NCI-H1436 (cell line): Measurements from ENCODE around the gene CBFA2T3.
"Not testable (repeated sequence)": the region's sequence is repeated elsewhere in the genome, so short reads cannot be mapped to it uniquely, and the experiment has no call there.

Experiments used
- DNase-seq: peaks from one replicate; lab custom pipeline; 2025; lab: John Stamatoyannopoulos, UW

CBFA2T3 gene

GRCh38 chr16:88908307-88908706 is 68.7 kb downstream of the CBFA2T3 start:
- DNase-seq, result no peak

GRCh38 chr16:88907768-88908167 is 69.2 kb downstream of the CBFA2T3 start:
- no peak for DNase-seq

- no peak for DNase-seq
Measured at GRCh38 chr16:88906535-88907105, 70.4 kb downstream of the CBFA2T3 start.

- DNase-seq, result no peak
Measured at GRCh38 chr16:88906020-88906419, 71.0 kb downstream of the CBFA2T3 start.

DNA sequence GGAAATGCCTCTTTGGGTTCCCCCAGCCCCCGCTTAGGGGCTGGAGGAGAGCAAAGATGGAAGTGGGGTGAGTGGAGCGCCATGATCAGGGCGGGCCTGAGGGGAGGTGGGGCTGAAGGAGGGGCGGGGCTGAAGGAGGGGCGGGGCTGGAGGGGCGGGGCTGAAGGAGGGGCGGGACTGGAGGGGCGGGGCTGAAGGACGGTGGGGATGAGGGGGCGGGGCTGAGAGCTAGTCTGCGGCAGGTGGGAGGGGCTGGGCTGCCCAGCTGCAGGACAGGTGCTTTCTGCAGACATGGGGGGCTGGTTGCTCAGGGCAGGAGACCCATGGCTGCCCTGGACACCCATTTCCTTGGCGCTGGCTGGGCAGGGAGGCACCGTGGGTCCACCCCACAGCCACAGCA is 71.4 kb downstream of the CBFA2T3 start:
- peak; percentile 27 for DNase-seq

DNA sequence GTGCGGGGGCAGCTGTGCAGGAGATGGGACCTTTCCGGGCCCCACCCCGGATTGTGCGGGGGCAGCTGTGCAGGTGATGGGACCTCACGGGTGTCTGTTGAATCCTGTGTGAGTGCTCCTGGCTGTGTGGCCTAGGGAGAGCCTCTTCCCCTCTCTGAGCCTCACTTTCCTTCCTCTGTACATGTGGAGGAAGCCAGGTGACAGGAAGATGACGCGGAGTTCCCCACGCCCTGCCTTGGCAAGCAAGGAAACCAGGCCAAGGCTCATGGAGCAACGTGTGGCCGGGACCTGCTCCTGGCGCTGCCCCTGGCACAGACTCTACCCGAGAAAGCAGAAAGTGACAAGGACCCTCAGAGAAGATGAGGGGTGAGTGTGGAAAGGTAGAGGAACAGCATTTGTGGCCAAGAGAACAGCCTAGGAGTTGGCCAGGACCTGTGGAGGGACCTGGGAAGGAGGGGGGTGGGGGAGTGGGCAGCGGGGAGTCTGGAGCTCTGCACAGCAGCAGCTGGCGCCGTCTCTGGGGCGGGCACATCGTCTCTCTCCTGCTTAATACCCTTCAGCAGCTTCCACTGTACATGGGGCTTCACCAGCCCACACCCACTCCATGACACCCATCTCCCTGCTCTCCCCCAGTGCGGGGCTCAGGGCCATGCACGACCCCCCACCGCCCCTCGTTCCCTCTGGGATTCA is 72.2 kb downstream of the CBFA2T3 start:
- DNase-seq, result no peak

DNA sequence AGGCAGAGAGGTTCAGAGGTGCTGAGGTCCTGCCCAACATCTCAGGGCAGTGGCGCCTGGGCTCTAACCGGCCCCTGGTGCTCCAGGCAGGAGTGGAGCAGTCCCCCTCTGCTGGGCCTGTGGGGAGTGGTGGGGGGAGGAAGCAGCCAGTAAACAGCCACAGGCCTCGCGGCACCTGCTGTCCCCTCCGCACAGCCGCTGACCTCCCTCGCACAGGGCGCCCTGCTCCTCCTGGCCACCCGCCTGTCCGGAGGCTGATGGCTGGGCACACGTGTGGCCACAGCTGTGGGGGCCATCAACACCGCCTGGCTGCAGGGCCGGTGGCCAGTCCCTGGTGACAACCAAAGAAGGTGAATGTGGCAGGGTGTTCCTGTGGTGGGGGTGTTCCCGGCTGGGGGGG is 73.7 kb downstream of the CBFA2T3 start:
- no peak for DNase-seq

DNA sequence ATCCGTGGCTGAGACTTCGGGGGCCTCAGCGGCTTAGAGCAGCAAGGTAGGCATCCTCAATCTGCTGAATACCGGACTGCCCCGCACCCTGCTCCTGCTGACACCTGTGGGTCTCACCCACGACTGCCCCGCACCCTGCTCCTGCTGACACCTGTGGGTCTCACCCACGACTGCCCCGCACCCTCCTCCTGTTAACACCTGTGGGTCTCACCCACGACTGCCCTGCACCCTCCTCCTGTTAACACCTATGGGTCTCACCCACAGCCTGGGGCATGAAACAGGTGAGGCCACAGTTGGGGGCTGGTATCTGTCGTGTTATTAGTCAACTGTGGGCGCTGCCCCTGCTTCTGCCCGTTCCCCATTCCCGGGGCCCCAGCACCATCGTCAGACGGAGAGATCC is 74.3 kb downstream of the CBFA2T3 start:
- DNase-seq, result no peak

DNA sequence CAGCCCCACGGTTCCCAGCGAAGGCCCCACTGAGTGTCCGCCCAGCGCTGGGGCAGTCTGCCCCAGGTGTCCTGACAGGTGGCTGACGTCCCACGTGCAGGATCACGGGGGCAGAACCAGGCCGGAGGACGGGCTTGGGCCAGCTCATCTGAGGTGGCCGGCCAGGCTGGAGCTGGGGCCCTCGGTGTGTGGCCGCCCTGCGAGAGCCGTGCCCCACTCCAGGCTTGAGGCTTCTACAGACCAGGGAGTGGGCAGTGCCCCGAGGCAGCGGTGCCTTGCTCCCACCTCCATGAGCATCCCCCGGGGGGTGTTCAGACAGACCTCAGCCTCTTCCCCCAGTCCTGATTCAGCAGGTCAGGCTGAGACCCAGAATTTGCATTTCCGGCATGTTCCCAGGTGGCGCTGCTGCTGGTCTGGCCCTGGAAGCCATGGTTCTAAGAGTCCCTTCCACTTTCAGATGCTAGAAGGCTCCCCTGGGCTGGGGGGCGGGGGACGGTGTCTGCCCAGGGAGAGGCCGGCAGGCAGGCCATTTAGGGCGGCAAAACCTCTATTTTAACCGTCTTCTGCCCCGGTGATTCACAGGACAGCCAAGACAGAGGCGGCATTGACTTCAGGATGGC is 75.2 kb downstream of the CBFA2T3 start:
- DNase-seq, result no peak

GRCh38 chr16:88900662-88901052 is 76.3 kb downstream of the CBFA2T3 start:
- DNase-seq, result no peak

DNA sequence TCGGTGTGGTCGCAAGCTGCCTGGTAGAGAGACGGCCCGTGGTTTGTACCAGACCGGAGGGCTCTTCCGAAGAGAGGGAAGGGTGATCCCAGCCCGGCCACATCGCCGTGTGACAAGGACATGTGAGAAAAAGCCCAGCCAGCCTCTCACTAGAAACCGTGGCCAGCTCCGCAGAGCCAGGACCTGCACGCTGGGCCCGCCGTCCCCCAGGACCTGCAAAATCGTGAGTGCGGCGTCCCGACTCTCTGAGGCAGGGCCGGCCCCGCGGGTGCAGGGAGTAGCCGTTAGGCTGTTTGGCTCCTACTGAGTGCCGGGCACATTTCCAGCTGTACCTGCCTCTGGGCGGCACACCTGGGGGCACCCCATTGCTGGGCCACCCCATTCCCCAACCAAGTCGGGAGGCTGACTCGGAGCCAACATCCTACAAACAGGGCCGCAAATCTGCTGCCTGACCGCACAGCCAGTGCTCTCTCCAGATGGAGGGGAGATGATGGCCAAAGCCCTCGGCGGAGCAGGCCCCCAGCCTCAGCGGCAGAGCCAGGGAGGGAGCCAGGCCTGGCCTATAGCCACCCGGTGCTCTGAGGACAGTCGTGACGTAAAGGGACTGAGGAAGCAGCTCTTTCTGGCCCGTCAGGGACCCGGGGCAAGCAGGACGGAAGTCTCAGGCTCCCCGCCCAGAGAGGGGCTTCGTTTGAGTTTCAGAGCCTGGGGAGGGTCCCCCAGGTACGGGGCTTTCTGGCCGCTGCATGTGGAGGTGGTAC is 76.9 kb downstream of the CBFA2T3 start:
- DNase-seq, result no peak

DNA sequence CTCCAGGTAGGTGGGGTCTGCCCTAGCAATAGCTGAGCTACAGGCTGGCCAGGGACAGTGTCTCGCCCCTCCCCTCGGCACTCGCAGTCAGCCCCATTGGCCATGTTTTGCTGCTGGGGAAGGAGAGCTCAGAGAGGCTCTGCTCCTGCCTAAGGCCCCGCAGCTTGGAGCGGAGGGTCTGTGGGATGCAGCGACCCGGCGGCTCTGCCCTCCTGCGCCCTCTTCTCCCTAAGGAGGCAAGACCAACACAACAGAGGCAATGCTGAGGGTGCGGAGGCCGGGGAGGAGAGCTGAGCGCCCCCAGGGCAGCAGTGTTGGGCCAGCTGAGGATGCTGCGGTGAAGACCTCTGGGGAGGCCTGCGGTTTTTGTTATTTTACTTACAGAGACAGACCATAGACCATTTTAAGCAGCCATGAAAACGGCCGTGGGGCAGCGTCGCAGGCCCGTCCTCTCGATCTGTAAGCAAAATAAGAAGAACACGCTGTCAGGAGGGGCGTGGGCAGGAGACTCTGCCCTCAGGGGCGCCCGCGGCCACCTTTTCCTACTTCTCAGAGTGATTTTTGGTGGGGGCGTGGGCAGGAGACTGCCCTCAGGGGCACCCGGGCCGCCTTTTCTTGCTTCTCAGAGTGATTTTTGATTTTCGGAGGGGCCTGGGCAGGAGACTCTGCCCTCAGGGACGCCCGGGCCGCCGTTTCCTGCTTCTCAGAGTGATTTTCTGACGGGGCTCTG is 79.1 kb downstream of the CBFA2T3 start:
- no peak for DNase-seq

DNA sequence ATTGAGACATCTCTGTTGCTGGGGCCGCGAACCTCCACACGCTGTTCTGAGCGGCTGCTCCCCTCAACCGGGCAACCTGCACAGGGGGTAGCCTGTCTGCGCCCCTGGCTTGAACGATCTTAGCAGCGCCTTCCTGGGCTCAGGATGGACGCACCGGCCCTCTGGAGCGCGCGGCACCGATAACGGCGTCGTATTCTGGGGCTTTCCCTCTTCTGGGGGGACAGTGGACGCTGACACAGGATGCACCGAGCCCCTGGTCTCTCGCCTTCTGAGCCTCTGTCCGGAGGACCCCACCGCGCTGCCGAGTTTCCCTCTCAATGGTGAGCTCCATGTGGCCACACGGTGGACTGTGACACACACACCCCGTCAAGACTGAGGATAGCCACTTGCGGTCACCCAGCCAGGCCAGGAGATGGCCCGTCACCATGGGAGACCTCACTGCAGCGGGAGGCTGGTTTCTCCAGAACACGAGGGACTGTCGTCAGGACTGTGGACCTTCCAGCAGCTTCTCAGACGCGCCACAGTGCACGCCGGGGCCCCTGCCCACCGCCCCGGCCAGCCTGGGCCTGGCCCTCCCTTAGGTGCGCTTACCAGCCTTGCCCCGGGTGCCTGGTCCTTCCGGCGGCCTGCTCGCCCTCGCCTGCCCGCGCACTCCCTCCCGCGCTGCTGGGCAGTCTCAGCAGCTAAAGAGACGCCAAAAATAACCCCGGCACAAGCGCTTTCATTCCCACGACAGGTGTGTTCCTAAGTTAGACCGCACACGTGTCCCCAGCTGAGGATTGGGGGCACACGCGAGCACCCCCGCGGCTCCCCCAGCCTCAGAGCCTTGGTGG is 80.6 kb downstream of the CBFA2T3 start:
- no peak for DNase-seq

DNA sequence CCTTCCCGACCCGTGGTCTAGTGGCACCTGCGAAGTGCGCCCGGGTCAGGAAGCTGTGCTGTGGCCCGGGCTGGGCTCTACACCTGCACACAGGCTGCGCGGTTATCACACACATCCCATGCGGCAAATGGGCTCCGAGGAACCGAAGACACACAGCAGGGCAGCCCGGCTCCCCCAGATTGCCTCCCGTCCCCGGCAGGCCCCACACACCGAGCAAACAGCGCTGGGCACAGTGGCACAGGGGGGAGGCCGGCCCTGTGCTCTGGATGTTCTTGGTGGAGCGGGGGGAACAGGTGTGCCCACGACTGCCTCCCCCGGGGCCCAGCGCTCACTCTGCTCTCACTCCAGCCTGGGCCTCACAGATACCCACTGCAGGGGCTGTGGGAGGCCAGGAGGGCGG is 81.7 kb downstream of the CBFA2T3 start:
- no peak for DNase-seq

DNA sequence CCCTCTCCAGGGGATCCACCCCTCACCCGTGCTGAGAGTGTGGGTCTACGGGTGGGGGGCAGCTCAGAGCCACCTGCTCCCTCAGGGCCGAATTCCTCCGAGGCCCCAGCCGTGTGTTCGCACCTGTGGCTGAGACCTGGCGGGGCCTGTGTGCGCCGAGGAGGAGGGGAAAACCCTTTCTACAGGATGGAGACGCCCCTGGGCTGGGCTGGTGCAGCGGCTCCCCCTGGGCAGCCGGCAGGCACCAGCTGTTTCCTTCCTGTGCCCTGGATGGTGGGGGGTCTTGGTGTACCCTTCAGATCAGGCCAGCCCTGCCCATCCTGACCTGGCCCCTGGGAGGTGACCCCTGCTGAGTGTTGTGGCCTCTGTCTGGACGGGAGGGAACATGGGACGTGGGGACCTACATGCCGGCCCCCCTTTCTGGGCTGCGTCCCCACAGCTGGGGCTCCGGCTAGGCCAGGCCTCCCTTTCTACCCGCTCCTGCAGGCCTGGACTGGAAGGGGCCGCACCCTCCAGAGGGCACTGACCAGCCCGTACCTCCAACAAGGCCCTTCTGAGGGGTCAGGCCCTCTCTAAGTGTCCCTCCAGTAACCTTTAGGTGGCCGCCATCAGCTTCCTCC is 82.2 kb downstream of the CBFA2T3 start:
- no peak for DNase-seq

DNA sequence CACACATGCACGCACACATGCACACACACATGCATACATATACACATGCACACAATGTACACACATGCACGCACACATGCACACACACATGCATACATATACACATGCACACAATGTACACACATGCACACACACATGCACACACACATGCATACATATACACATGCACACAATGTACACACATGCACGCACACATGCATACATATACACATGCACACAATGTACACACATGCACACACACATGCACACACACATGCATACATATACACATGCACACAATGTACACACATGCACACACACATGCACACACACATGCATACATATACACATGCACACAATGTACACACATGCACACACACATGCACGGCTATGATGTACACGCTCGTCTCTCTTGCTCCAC is 82.7 kb downstream of the CBFA2T3 start:
- DNase-seq, result not testable (repeated sequence)

DNA sequence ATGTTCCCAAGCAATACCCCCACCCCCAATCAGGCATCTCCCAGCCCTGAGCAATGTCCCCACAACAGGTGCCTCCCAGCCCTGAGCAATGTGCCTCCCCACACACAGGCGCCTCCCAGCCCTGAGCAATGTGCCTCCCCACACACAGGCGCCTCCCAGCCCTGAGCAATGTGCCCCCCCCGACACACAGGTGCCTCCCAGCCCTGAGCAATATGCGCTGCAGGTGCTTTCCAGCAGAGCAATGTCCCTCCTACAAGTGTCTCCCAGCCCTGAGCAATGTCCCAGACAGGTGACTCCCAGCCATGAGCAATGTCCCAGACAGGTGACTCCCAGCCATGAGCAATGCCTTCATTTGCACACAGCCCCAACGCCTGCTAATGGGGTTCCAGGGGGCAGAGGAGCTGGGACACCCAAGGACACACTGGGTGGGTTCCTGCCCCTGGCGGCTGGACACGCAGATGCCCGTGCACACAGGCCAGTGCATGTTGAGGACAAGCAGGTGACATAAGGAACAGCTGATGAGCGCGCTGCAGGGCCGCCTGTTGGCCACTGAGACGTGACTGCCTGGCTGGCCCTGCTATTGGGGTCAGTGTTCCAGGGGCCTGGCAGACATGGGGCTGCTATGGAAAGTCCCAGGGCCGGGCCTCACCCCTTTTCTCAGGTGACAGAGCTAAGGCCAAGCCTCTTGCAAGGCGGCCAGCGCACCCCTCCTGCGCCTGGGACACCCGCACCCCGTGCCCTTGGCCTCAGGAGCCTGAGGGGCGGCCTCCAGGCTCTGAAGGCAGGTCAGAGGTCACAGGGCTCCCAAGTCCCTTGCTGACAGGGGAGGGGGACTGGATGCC is 83.7 kb downstream of the CBFA2T3 start:
- no peak for DNase-seq

DNA sequence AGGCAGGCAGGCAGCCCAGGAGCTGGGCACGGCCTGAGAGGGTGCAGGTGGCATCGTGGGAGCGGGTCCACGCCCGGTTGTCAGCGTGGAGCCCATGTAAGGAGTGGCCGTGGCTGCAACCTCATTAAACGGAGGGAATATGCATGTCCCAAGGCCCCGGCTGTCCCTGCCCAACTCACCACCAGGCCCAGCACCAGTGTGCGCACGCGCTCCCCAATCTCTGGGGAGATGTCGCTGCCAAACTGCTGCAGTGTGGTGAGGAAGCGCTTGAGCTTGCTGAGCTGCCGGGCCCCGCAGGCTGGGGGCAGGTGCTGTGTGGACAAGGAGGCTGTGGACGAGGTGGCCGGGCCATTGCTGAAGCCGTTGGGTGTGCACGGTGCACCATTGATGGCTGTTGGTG is 84.9 kb downstream of the CBFA2T3 start:
- no peak for DNase-seq

- DNase-seq, result no peak
Measured at GRCh38 chr16:88891083-88891482, 85.9 kb downstream of the CBFA2T3 start.
